ENCODE results near the gene HEXIM1.

Gene HEXIM1

DNA sequence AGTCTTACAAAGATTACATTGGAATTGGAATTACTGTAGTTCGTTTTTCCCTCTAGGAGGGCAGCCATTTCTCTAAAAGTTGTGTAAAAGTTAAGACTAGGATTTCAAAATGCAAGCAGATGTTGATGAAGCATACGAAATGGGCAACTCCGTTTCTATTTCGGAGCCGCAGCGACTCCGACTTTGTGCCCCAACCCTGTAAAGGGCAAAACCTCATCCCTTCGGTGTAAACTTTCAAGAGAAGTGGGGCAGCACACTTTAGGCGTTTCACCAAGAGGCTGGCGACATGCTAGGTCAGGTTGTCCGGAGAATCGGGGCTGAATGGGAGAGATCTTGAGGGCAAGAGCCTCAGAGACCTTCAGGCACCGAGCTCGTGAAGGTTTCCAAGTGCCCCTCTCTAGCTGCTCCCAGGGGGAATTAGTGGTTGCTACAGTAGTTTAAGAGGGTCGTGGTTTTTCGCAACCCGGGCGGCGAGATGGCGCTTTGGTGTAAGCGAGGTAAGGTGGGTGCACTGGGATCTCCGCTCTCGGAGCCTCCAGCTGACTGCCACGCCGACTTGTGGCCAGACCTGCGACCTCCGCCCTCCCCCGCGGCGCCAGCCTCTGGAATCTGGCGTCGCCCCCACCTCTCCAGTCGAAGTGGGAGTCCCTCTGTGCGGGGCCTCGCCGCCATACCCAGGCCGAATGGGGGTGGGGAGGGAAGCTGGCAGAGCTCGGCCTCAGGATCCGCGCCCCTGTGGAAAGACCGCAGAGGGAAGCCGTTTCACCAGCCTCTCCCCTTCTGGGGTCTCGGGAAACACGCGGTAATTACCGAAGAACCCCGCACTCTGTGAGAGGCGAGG is 12.4 kb downstream of the HEXIM1 start:
- no peaks in the 10 kb centered on the region for H3K9me3 Mint-ChIP-seq
- no peaks in the 10 kb centered on the region for H3K27me3 Mint-ChIP-seq
- peaks cover 45% of the 10 kb centered on the region for H3K4me1 Mint-ChIP-seq (ENCODE audit: low read depth)
- H3K36me3 Mint-ChIP-seq (ENCODE audit: low read depth) = peaks cover 38% of the 10 kb centered on the region
- DNase-seq = peak; percentile 85
- H3K4me3 Mint-ChIP-seq = peak overlapping the region; percentile 97
- H3K27ac Mint-ChIP-seq = peak overlapping the region; percentile 97

DNA sequence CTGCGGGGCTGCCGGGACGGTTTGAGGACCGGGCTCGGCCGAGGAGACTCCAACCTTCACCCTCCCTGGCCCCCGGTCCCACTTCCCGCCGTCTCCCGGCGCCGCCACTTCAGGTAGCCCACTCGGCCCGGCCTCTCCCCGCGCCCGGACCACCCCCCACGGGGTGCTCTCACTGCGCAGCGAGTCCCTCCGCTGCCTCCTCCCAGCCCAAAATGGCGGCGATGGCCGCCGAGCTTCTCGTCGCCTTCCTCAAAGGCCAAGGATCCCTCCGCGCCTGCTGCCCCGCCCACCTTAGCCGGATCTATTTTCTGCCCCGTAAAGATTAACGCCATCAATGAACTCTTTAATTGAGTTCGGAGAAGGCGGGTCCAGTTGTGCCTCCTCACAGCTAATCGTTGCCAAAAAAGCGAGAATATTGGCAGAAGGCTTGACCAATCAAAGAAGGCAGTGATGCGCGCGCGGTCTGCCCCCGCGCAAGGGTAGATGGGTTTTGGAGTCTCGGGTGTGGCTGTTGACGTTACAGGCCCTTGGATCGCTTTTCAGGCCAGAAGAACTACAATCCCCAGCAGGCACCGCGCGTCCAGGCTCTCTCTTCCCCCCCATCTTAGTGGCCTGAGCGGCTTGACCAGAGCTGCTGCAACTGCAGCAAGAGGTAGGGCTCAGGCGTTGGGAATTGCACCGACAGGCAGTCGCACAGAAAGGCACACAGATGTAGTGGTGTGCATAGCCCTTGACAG is 13.2 kb downstream of the HEXIM1 start, which contains the start of gene HEXIM2:
TSS of gene HEXIM2 (plus strand) at position 588 of the 737 bp plus-strand sequence. CDS start 919 bp downstream, outside the sequence.
- Mint-ChIP-seq H3K27ac (peak within 1 kb of the TSS; percentile 97), H3K9me3 (no peaks in the 10 kb centered on the region), H3K27me3 (no peaks in the 10 kb centered on the region), H3K4me1 (ENCODE audit: low read depth) (peaks cover 40% of the 10 kb centered on the region), H3K36me3 (ENCODE audit: low read depth) (peaks cover 35% of the 10 kb centered on the region), H3K4me3 (peak within 1 kb of the TSS; percentile 97)
- peak; percentile 99 for DNase-seq

DNA sequence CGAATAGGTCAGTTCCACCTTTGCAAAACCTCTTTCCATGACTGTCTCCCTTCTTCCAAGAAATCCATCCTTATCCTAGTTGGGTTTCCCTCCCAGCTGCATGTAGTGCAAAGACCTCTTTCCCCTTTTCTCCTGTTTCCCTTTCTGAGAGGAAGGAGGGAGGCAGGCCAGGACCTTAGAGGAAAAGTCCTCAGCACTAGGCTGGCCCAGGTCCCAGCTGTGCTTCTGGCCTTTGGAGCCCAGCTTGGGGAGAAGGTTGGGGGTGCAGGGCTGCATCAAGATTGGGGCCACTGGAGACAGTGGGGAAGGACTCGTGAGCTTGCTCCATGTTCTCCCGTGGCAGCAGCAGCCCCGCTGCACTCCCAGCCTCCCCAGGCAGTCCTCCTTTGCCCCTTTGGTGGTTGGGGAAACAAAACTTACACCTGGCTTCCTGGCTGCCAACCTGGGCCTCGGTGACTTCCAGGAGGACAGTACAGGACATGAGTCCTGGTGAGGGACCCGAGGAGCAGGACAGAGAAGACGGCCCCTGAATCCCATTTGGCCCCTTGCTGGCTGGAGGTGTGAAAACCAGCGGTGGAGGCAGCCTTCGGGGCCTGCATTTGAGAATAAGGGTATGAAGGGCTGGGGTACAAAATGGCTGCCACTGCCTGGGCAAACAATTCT is 13.9 kb downstream of the HEXIM1 start:
- Mint-ChIP-seq H3K4me1 (ENCODE audit: low read depth) (peaks cover 39% of the 10 kb centered on the region), H3K27me3 (no peaks in the 10 kb centered on the region), H3K27ac (peak overlapping the region; percentile 97), H3K9me3 (no peaks in the 10 kb centered on the region), H3K4me3 (peak overlapping the region; percentile 97), H3K36me3 (ENCODE audit: low read depth) (peaks cover 35% of the 10 kb centered on the region)
- DNase-seq = no peak

DNA sequence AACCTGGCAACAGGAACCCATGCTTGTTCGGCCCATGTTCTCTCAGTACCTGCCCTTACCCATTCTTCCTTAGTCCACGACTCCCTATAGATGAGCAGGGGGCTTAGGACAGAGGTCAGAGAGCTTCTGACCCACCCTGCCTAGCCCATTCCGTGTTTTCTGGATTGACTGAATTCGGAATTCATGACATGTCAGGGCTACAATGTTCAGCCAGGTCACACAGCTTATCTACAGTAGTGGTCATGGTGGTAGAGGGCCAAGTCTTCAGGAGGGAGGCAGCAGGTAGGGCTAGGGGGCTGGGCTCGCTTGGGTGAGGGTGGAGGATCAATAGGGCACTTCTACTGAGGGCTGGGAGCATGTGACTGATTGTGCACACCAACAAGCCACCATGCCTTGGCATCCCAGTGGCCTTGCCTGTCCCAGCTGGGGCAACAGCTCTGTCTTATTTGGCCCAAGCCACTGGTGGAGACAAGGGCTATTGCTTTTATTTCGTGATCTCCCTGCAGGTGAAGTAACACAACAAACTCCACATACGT is 16.5 kb downstream of the HEXIM1 start:
- Mint-ChIP-seq H3K4me1 (ENCODE audit: low read depth) (peaks cover 18% of the 10 kb centered on the region), H3K36me3 (ENCODE audit: low read depth) (peaks cover 12% of the 10 kb centered on the region), H3K9me3 (no peaks in the 10 kb centered on the region), H3K27ac (no peak overlapping the region), H3K4me3 (no peak overlapping the region), H3K27me3 (no peaks in the 10 kb centered on the region)
- no peak for DNase-seq

DNA sequence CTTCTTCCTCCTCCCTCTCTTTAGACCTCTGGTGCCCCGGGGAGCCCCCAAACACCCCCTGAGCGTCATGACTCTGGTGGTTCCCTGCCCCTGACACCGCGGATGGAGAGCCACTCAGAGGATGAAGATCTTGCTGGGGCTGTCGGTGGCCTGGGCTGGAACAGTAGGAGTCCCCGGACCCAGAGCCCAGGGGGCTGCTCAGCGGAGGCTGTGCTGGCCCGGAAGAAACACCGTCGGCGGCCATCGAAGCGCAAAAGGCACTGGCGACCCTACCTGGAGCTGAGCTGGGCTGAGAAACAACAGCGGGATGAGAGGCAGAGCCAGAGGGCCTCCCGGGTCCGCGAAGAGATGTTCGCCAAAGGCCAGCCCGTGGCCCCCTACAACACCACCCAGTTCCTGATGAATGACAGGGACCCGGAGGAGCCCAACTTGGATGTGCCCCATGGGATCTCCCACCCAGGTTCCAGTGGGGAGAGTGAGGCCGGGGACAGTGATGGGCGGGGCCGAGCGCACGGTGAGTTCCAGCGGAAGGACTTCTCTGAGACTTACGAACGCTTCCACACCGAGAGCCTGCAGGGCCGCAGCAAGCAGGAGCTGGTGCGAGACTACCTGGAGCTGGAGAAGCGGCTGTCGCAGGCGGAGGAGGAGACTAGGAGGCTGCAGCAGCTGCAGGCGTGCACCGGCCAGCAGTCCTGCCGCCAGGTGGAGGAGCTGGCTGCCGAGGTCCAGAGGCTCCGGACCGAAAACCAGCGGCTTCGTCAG is 20.9 kb downstream of the HEXIM1 start:
- no peak overlapping the region for H3K4me3 Mint-ChIP-seq
- DNase-seq = no peak
- no peak overlapping the region for H3K27ac Mint-ChIP-seq
- no peaks in the 10 kb centered on the region for H3K27me3 Mint-ChIP-seq
- H3K36me3 Mint-ChIP-seq (ENCODE audit: low read depth) = no peaks in the 10 kb centered on the region
- peaks cover 31% of the 10 kb centered on the region for H3K4me1 Mint-ChIP-seq (ENCODE audit: low read depth)
- no peaks in the 10 kb centered on the region for H3K9me3 Mint-ChIP-seq

DNA sequence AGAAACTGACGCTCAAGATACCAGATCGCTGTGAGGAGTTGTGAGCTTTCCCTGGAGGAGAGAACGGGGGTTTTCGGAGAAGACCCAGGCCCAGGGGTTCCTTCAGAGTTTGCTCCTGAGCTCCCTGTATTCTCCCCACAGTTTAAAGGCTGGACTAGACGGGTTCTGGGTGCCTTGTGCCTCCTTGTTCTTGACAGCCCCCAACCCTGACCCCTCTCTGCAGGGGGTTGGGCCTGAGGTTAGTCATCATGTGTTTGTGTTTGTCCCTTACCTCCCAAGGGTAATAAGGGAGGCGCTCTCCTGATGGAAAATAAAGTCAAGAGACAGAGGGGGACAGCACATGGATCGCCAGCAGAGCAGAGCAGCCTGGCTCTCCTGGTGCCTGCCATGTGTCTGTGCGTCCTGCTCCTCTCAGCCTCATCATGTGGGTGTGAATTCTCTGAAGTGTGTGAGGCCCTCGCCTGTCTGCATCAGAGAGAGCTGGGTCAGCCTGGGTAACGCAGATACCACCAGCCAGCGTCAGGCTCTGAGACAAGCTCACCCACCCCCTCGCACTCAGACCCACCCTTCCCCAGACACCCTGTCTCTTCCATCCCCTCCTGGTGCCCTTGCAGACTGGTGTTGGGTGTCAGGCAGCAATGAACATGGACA is 22.1 kb downstream of the HEXIM1 start:
- Mint-ChIP-seq H3K36me3 (ENCODE audit: low read depth) (no peaks in the 10 kb centered on the region), H3K9me3 (no peaks in the 10 kb centered on the region), H3K27me3 (no peaks in the 10 kb centered on the region), H3K4me3 (no peak overlapping the region), H3K4me1 (ENCODE audit: low read depth) (peaks cover 27% of the 10 kb centered on the region), H3K27ac (peak overlapping the region; percentile 78)
- DNase-seq = no peak

DNA sequence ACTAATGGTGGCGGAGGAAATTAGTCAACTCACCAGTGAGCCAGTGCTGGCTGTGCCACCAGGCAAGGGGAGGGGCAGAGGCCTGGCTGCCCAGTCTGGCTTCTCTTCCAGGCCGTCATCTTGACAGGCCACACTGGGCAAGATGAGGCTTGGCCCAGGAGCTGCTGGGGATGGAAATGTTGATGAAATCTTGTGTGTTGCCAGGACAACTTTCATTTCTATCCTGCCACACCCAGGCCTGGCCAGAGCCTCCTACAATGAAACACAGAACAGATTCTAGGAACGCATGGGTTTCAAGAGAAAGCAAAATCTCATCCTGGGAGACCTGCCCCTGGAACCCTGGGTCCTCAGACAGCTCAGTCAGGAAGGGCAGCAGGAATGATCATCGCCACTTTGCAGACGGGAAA is 22.7 kb downstream of the HEXIM1 start:
- Mint-ChIP-seq H3K4me3 (no peak overlapping the region), H3K27me3 (no peaks in the 10 kb centered on the region), H3K36me3 (ENCODE audit: low read depth) (no peaks in the 10 kb centered on the region), H3K9me3 (no peaks in the 10 kb centered on the region), H3K4me1 (ENCODE audit: low read depth) (peaks cover 26% of the 10 kb centered on the region), H3K27ac (peak overlapping the region; percentile 78)
- no peak for DNase-seq

DNA sequence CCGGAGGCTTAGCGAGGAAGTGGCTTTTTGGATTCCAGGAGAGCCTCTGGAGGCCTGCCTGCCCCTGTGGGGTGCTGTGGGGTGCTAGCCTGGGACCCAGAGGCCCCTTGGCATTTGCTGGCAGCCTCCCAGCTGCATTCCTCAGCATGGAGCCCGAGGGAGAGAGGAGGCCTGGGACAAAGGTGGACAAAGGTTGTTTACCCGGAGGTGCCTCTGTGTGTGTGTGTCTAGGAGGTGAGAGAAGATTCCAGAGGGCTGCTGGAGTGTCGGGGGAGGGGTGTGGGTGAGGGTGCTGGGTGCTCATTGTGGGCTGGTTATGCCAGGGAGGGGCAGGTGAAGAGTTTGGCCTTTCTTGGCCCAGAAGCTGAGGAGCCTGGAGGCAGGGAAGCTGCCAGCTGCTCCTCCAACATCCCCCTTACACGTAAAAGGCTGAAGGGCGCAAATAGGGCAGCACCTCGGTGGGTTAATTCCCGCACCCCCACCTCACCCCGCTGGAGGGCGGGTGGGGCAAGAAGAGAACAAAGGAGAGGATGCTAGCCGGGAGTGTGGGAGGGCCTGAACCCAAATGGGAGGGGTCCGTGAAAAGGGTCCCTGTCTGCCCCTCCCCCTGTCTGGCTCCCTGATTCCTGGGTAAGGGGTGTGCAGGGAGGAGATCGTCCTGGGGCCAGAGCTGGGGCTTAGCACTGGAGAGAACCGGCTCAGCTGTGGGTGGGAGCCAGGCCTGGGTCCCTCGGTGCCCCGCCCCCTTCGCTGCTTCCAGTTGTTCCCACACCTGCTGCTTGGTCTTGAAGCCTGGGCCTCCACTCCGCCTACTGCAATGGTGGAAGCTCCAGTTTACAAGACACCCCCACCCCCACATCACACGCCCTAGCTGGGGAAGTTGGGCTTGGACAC is 23.3 kb downstream of the HEXIM1 start:
- no peak overlapping the region for H3K4me3 Mint-ChIP-seq

DNA sequence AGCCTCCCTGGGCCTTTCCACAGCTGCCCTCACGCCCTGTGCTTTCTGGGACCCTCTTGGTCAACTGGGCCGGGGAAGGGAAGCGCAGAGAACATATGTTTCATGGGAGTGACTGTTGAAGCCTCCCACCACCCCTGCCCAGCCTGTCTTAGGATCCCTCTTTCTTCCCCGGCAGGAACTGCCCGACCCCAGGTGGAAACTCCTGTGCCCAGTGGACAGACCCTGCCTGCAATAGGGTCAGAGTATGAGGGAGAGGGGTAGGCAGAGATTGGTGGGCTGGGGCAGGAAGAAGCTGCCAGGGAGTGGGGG is 23.9 kb downstream of the HEXIM1 start:
- no peaks in the 10 kb centered on the region for H3K27me3 Mint-ChIP-seq
- no peaks in the 10 kb centered on the region for H3K9me3 Mint-ChIP-seq
- peak overlapping the region; percentile 91 for H3K27ac Mint-ChIP-seq
- H3K4me1 Mint-ChIP-seq (ENCODE audit: low read depth) = peaks cover 26% of the 10 kb centered on the region
- no peak overlapping the region for H3K4me3 Mint-ChIP-seq
- H3K36me3 Mint-ChIP-seq (ENCODE audit: low read depth) = no peaks in the 10 kb centered on the region
- DNase-seq = no peak

More for the DNA sequence above, 23.3 kb downstream of the HEXIM1 start:
- Mint-ChIP-seq H3K4me1 (ENCODE audit: low read depth) (peaks cover 26% of the 10 kb centered on the region), H3K36me3 (ENCODE audit: low read depth) (no peaks in the 10 kb centered on the region), H3K9me3 (no peaks in the 10 kb centered on the region), H3K27ac (peak overlapping the region; percentile 91), H3K27me3 (no peaks in the 10 kb centered on the region)
- no peak for DNase-seq

DNA sequence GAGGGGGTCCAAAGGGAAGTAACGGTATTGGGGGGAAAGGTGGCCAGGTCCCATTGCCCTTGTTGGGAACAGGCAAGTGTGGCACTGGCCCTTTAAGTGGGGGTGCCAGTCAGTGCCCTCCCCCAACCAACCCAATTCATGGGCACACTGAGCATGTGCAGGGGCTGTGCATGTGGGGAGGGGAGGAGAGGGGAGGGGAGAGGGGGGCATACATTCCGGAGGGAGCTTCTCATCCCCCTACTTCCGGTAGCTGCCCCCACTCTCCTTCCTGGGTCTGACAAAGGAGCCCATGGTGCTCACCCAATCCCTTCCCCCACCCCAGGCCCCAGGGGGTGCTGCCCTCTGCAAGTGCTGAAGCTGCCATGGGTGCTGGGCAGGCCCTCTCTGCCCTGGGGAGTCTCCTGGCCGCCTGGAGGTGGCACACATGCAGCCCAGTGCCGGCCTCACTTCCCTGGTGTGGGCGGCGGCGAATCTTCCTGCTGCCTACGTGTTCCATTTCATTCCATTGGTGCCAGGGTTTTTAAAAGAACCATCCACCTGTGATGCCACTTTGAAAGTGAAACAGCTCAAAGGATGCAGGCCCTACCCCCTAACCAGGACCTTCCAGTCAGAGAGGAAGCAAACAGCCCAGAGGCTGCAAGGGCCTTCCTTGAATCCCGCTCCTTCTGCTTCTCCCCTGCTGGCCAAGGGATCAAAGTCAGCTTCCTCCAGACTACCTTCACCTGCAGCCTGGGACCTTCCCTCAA is 24.4 kb downstream of the HEXIM1 start:
- Mint-ChIP-seq H3K4me3 (peak overlapping the region; percentile 71), H3K27me3 (no peaks in the 10 kb centered on the region), H3K4me1 (ENCODE audit: low read depth) (peaks cover 26% of the 10 kb centered on the region), H3K9me3 (no peaks in the 10 kb centered on the region), H3K27ac (peak overlapping the region; percentile 91), H3K36me3 (ENCODE audit: low read depth) (no peaks in the 10 kb centered on the region)
- peak; percentile 80 for DNase-seq

DNA sequence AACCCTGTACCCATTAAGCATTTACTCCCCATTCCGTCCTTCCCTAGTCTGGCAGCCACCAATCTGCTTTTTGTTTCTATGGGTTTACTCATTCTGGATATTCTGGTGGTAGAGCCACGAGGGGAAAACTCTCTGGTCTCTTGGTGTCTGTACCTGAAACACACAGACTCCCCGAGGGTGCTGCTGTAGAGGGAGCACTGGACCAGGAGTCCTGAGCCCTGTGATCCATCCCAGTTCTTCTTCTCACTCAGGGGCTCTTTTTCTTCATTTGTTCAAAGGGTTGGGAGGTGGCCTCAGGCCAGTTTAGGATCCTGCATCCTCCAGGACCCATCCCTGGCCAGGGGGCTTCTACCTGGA is 27.5 kb downstream of the HEXIM1 start:
- Mint-ChIP-seq H3K4me1 (ENCODE audit: low read depth) (peaks cover 22% of the 10 kb centered on the region), H3K36me3 (ENCODE audit: low read depth) (no peaks in the 10 kb centered on the region), H3K4me3 (no peak overlapping the region), H3K27me3 (no peaks in the 10 kb centered on the region), H3K27ac (peak overlapping the region; percentile 64), H3K9me3 (no peaks in the 10 kb centered on the region)
- no peak for DNase-seq

DNA sequence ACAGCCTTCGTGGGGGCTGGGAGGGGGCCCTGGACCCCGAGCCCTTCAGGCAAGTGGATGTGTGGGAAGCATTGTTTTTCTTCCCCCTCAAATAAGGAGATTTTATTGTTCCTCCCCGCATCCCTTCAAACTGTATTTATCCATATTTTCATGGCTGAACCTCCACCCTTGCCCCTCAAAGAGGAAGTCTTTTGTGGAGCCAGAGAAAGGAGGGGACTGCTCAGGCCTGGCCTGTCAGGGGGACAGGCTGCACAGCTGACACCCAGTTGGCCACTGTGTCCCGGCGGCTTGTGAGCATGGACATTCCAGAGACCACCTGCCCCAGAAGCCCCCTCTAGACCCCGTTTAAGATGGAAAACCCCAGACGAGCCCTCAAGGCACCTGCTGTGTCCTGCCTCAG is 29.3 kb downstream of the HEXIM1 start:
- peaks cover 6% of the 10 kb centered on the region for H3K4me1 Mint-ChIP-seq (ENCODE audit: low read depth)
- no peaks in the 10 kb centered on the region for H3K9me3 Mint-ChIP-seq
- no peak overlapping the region for H3K27ac Mint-ChIP-seq
- no peak overlapping the region for H3K4me3 Mint-ChIP-seq
- no peaks in the 10 kb centered on the region for H3K27me3 Mint-ChIP-seq
- H3K36me3 Mint-ChIP-seq (ENCODE audit: low read depth) = no peaks in the 10 kb centered on the region
- DNase-seq = no peak
